ENCODE data around the gene SPDYE18.
"Not testable (repeated sequence)": the region's sequence is repeated elsewhere in the genome, so short reads cannot be mapped to it uniquely, and the experiment has no call there.

The SPDYE18 gene, protein sequence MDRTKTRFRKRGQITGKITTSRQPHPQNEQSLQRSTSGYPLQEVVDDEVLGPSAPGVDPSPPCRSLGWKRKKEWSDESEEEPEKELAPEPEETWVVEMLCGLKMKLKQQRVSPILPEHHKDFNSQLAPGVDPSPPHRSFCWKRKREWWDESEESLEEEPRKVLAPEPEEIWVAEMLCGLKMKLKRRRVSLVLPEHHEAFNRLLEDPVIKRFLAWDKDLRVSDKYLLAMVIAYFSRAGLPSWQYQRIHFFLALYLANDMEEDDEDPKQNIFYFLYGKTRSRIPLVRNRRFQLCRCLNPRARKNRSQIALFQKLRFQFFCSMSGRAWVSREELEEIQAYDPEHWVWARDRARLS

DNA sequence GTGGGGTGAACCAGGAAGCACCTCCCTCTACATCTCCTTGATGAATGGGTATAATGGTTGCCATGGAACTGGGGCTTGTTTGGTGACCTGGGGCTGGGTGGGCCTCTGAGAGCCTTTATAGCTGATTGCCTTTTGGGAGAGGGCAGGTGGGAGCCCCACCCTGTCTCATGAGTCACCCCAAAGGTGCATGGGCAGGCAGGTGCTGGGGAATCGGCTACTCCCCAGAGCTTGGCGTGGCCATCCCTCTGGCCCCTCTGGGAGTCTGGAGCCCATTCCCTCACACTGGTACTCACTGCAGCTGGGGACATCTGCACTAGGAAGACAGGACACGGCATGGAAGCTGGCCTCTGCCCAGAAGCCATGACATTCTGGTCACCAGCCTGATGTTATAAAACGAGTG lies at the start of gene SPDYE18:
Gene SPDYE18 (minus strand): TSS at position 2 of the 400 bp plus-strand sequence. CDS start 2,046 bp downstream, outside the sequence.
- H3K4me1 ChIP-seq; H3K4me3 ChIP-seq; H3K4me2 ChIP-seq; H3K27ac ChIP-seq; H3K9ac ChIP-seq; H4K20me1 ChIP-seq; H3K36me3 ChIP-seq; H3K27me3 ChIP-seq; H3K9me3 ChIP-seq (replicated peaks in 1 of 11): not testable (repeated sequence)

- not testable (repeated sequence) for H3K4me2 ChIP-seq; H3K27ac ChIP-seq; H4K20me1 ChIP-seq; H3K9me3 ChIP-seq (replicated peaks in 1 of 11); H3K4me1 ChIP-seq; H3K27me3 ChIP-seq; H3K36me3 ChIP-seq; H3K4me3 ChIP-seq; H3K9ac ChIP-seq
Observed at GRCh38 chr7:77108362-77108761, 46.0 kb upstream of the SPDYE18 start.

- not testable (repeated sequence) for H4K20me1 ChIP-seq; H3K4me3 ChIP-seq; H3K9ac ChIP-seq; H3K36me3 ChIP-seq; H3K4me1 ChIP-seq; H3K4me2 ChIP-seq; H3K27ac ChIP-seq; H3K9me3 ChIP-seq (replicated peaks in 1 of 11); H3K27me3 ChIP-seq
Observed at GRCh38 chr7:77107659-77108058, 45.3 kb upstream of the SPDYE18 start.

DNA sequence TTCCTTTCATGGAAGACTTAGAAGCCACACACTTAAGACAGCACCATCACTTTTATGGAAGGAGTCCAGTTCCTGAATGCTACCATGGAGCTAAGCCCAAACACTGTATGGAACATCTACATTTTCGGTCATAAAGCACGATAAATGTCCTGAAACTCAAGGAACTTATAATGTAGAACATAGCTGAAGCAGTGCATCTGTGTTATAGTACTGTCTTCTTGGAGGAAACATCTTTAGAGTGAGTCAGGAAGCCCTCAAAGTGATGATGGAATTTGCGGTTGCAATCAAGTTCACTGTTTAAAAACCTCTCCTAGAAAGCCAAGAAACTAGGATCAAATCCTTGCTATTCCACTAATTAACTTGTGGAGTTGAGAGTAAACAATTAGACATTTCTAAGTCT lies 43.5 kb upstream of the SPDYE18 start:
- not testable (repeated sequence) for H3K4me2 ChIP-seq; H3K36me3 ChIP-seq; H3K9me3 ChIP-seq (replicated peaks in 1 of 11); H3K27me3 ChIP-seq; H3K9ac ChIP-seq; H4K20me1 ChIP-seq; H3K27ac ChIP-seq; H3K4me1 ChIP-seq; H3K4me3 ChIP-seq

- not testable (repeated sequence) for H3K4me3 ChIP-seq; H3K4me2 ChIP-seq; H4K20me1 ChIP-seq; H3K9ac ChIP-seq; H3K4me1 ChIP-seq; H3K27ac ChIP-seq; H3K27me3 ChIP-seq; H3K36me3 ChIP-seq; H3K9me3 ChIP-seq (replicated peaks in 1 of 11)
Observed at GRCh38 chr7:77102671-77103070, 40.3 kb upstream of the SPDYE18 start.

DNA sequence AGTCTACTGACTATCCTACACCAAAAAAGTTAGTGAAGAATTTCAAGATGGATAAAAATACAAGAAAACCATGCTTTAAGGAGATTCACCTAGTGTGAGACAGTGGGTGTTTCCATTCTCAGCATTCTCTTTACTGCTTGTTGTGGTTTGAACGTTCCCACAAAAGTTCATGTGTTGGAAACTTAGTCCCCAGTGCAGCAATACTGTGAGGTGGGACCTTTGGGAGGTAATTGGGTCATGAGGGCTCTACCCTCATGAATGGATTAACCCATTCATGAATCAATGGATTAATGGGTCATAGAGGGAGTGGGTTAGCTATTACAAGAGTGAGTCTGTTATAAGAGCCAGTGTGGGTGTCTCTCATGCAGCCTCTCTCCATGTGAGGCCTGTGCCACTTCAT lies 38.8 kb upstream of the SPDYE18 start:
- not testable (repeated sequence) for H3K36me3 ChIP-seq; H3K4me2 ChIP-seq; H4K20me1 ChIP-seq; H3K27me3 ChIP-seq; H3K4me3 ChIP-seq; H3K9me3 ChIP-seq (replicated peaks in 1 of 11); H3K27ac ChIP-seq; H3K4me1 ChIP-seq; H3K9ac ChIP-seq

GRCh38 chr7:77100501-77100900 lies 38.1 kb upstream of the SPDYE18 start:
- H3K36me3 ChIP-seq, H3K4me2 ChIP-seq: not testable (repeated sequence)

GRCh38 chr7:77092301-77092700 lies 29.9 kb upstream of the SPDYE18 start:
- not testable (repeated sequence) for H3K4me1 ChIP-seq, H3K4me3 ChIP-seq, H4K20me1 ChIP-seq, H3K4me2 ChIP-seq, H3K9ac ChIP-seq, H3K27ac ChIP-seq, H3K27me3 ChIP-seq
- peaks cover 0 to 15% (median 9%) of the 10 kb centered on the region in 11 experiments; a peak in 13 of 22 replicates for H3K36me3 ChIP-seq
- peaks cover 8 to 12% (median 10%) of the 10 kb centered on the region in 11 experiments; a peak in 18 of 22 replicates for H3K9me3 ChIP-seq (replicated peaks in 1 of 11)

More at GRCh38 chr7:77100501-77100900, 38.1 kb upstream of the SPDYE18 start:
- H3K9ac ChIP-seq; H3K27ac ChIP-seq; H3K4me1 ChIP-seq; H3K9me3 ChIP-seq (replicated peaks in 1 of 11); H3K27me3 ChIP-seq; H3K4me3 ChIP-seq; H4K20me1 ChIP-seq: not testable (repeated sequence)

GRCh38 chr7:77082192-77082591 lies 19.8 kb upstream of the SPDYE18 start:
- H3K4me2 ChIP-seq; H3K4me1 ChIP-seq; H3K4me3 ChIP-seq; H3K9me3 ChIP-seq (replicated peaks in 1 of 11); H3K27ac ChIP-seq; H3K9ac ChIP-seq; H3K27me3 ChIP-seq; H3K36me3 ChIP-seq; H4K20me1 ChIP-seq: not testable (repeated sequence)

- not testable (repeated sequence) for H3K4me1 ChIP-seq; H3K27me3 ChIP-seq; H3K27ac ChIP-seq; H4K20me1 ChIP-seq; H3K9ac ChIP-seq; H3K4me3 ChIP-seq; H3K36me3 ChIP-seq; H3K9me3 ChIP-seq (replicated peaks in 1 of 11); H3K4me2 ChIP-seq
Observed at GRCh38 chr7:77080236-77080635, 17.9 kb upstream of the SPDYE18 start.

- H3K4me3 ChIP-seq; H4K20me1 ChIP-seq; H3K4me1 ChIP-seq; H3K9ac ChIP-seq; H3K4me2 ChIP-seq; H3K27ac ChIP-seq; H3K27me3 ChIP-seq; H3K36me3 ChIP-seq; H3K9me3 ChIP-seq (replicated peaks in 1 of 11): not testable (repeated sequence)
Observed at GRCh38 chr7:77079624-77080023, 17.3 kb upstream of the SPDYE18 start.

- not testable (repeated sequence) for H3K9ac ChIP-seq; H3K4me2 ChIP-seq; H3K36me3 ChIP-seq; H3K27me3 ChIP-seq; H3K9me3 ChIP-seq (replicated peaks in 1 of 11); H3K4me3 ChIP-seq; H3K4me1 ChIP-seq; H3K27ac ChIP-seq; H4K20me1 ChIP-seq
Observed at GRCh38 chr7:77079112-77079511, 16.8 kb upstream of the SPDYE18 start.

GRCh38 chr7:77077060-77077459 lies 14.7 kb upstream of the SPDYE18 start:
- H3K9me3 ChIP-seq (replicated peaks in 1 of 11) = peaks cover 0 to 10% (median 0%) of the 10 kb centered on the region in 11 experiments; a peak in 2 of 22 replicates
- not testable (repeated sequence) for H3K27me3 ChIP-seq

DNA sequence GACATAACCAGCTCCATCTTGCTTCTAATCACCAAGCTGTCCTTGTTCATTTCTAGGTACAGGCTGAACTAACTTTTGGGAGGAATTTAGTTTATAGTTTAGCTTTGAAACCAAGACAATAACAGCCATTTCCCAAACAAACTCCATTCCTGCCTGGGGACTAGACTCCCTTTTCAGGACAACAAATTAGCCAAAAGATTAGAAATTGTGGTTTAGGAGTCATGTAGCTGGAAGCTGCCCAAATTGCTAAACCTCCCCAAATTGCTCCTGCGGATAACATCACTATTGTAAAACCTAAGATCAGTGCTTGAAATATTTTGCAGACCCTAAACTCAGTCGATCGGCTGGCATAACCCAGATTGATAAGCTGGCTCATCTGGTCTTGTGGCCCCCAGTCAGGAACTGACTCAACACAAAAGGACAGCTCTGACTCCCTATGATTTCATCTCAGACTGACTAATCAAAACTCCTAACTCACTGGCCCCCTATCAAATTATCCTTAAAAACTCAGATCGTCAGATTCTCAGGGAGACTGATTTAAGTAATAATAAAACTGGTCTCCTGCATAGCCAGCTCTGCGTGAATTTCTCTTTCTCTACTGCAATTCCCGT lies 12.5 kb upstream of the SPDYE18 start:
- H3K4me1 ChIP-seq, H3K9ac ChIP-seq, H3K4me2 ChIP-seq, H3K36me3 ChIP-seq, H3K4me3 ChIP-seq, H4K20me1 ChIP-seq, H3K27me3 ChIP-seq, H3K27ac ChIP-seq: not testable (repeated sequence)
- peaks cover 0 to 10% (median 0%) of the 10 kb centered on the region in 11 experiments; a peak in 2 of 22 replicates for H3K9me3 ChIP-seq (replicated peaks in 1 of 11)

More at GRCh38 chr7:77077060-77077459, 14.7 kb upstream of the SPDYE18 start:
- H3K4me3 ChIP-seq, H3K27ac ChIP-seq, H4K20me1 ChIP-seq, H3K4me2 ChIP-seq, H3K36me3 ChIP-seq, H3K4me1 ChIP-seq, H3K9ac ChIP-seq: not testable (repeated sequence)
